IMR-90 (cell line): ENCODE results near the gene HPN. TPM values are rescaled to one million over a fixed set of nuclear protein-coding genes. Genes with fewer than 3 reads are reported as not detected.

Experiments used
- ATAC-seq: fragments of 200-7000 bp; cut with Tn5 transposase; 2 replicates; pipeline ENCODE4 v1.9.1; 2020; ENCODE audit warnings: low read depth, mild to moderate bottlenecking, moderate library complexity
- BruUV-seq: library from RNA; stranded (reverse); fragments of 400-500 nt; replicated peaks from 2 replicates; lab custom pipeline; 2021; lab: Mats Ljungman, UMichigan
- CTCF ChIA-PET: fragments of 300-600 bp; formaldehyde crosslinking; extraction: SDS; loops from one replicate; lab custom pipeline; 2021; ENCODE audit warnings: antibody characterized with exemption; lab: Yijun Ruan, JAX
- POLR2A ChIA-PET: fragments of 300-600 bp; sonication (Branson Sonifier 250); formaldehyde crosslinking; loops from one replicate; lab custom pipeline; 2022; ENCODE audit warnings: antibody characterized with exemption; ENCODE audit not compliant: unreplicated experiment; lab: Charles Lee
- DNase-seq: peaks from one replicate; pipeline ENCODE4 v3.0.0; 2013
- H2AFZ ChIP-seq: replicated peaks from 2 replicates; pipeline ENCODE3; 2013; ENCODE audit warnings: low read length, mild to moderate bottlenecking; ENCODE audit not compliant: poor library complexity
- H2AK5ac ChIP-seq: 2 replicates; pipeline ENCODE4 v1.6.1; 2013; ENCODE audit warnings: low read depth, low read length, inconsistent platforms
- H2AK9ac ChIP-seq: replicated peaks from 2 replicates; pipeline ENCODE3; 2013; ENCODE audit warnings: mild to moderate bottlenecking, low read depth, low read length, moderate library complexity; ENCODE audit not compliant: poor library complexity
- H2BK120ac ChIP-seq: 2 replicates; pipeline ENCODE4 v1.6.1; 2013; ENCODE audit warnings: low read depth, low read length, inconsistent platforms
- H2BK15ac ChIP-seq: 3 replicates; pipeline ENCODE4 v1.6.1; 2013; ENCODE audit warnings: low read depth, low read length, inconsistent platforms
- H2BK20ac ChIP-seq: 2 replicates; pipeline ENCODE4 v1.6.1; 2013; ENCODE audit warnings: low read depth, mild to moderate bottlenecking, inconsistent platforms, low read length, moderate library complexity
- H2BK5ac ChIP-seq: 2 replicates; pipeline ENCODE4 v1.6.1; 2013; ENCODE audit warnings: mild to moderate bottlenecking, low read depth, low read length, inconsistent platforms; ENCODE audit not compliant: poor library complexity, severe bottlenecking
- H3K14ac ChIP-seq: replicated peaks from 2 replicates; pipeline ENCODE4 v1.6.1; 2013; ENCODE audit warnings: low read depth, low read length, inconsistent platforms
- H3K18ac ChIP-seq: 2 replicates; pipeline ENCODE4 v1.6.1; 2013; ENCODE audit warnings: low read depth, low read length, control low read depth
- H3K23ac ChIP-seq: 2 replicates; pipeline ENCODE4 v1.6.1; 2013; ENCODE audit warnings: low read depth, low read length, inconsistent platforms
- H3K27ac ChIP-seq: 2 replicates; pipeline ENCODE4 v1.5.1; 2013; ENCODE audit warnings: mild to moderate bottlenecking, control low read depth, low read length; ENCODE audit not compliant: insufficient read depth
- H3K27me3 ChIP-seq: 2 replicates; pipeline ENCODE4 v1.6.1; 2013; ENCODE audit warnings: low read length; ENCODE audit not compliant: control insufficient read depth, insufficient read depth
- H3K36me3 ChIP-seq: 2 replicates; pipeline ENCODE4 v1.6.1; 2013; ENCODE audit warnings: low read length, mixed read lengths; ENCODE audit not compliant: control insufficient read depth, insufficient read depth
- H3K4ac ChIP-seq: 2 replicates; pipeline ENCODE4 v1.6.1; 2013; ENCODE audit warnings: low read depth, low read length, inconsistent platforms
- H3K4me1 ChIP-seq: 2 replicates; pipeline ENCODE4 v1.6.1; 2013; ENCODE audit warnings: low read length, mixed read lengths; ENCODE audit not compliant: control insufficient read depth, insufficient read depth
- H3K4me2 ChIP-seq: 2 replicates; pipeline ENCODE4 v1.6.1; 2013; ENCODE audit warnings: low read depth, mild to moderate bottlenecking, control low read depth, low read length, moderate library complexity
- H3K4me3 ChIP-seq: 2 replicates; pipeline ENCODE4 v1.5.1; 2013; ENCODE audit warnings: low read depth, mild to moderate bottlenecking, control low read depth, low read length, moderate library complexity; ENCODE audit not compliant: insufficient read depth
- H3K56ac ChIP-seq: 2 replicates; pipeline ENCODE4 v1.6.1; 2013; ENCODE audit warnings: low read length, inconsistent platforms; ENCODE audit not compliant: insufficient read depth; ENCODE audit errors: extremely low read depth
- H3K79me1 ChIP-seq, 2 experiments: 2 replicates each; pipeline ENCODE4 v1.6.1; 2013; ENCODE audit warnings: low read length in 2 of 2, inconsistent platforms in 1 of 2, low read depth in 1 of 2
- H3K9ac ChIP-seq: 2 replicates; pipeline ENCODE4 v1.6.1; 2013; ENCODE audit warnings: low read depth, low read length, control low read depth
- H3K9me1 ChIP-seq: 2 replicates; pipeline ENCODE4 v1.6.1; 2013; ENCODE audit warnings: low read length, inconsistent platforms; ENCODE audit not compliant: insufficient read depth
- H3K9me3 ChIP-seq: 2 replicates; pipeline ENCODE4 v1.6.1; 2013; ENCODE audit warnings: low read length; ENCODE audit not compliant: control insufficient read depth, insufficient read depth
- H4K20me1 ChIP-seq: 2 replicates; pipeline ENCODE4 v1.6.1; 2013; ENCODE audit warnings: low read length, inconsistent platforms; ENCODE audit not compliant: insufficient read depth
- H4K5ac ChIP-seq: 2 replicates; pipeline ENCODE4 v1.6.1; 2013; ENCODE audit warnings: mild to moderate bottlenecking, low read depth, low read length, control low read depth
- H4K8ac ChIP-seq, 2 experiments: 2 replicates each; pipeline ENCODE4 v1.6.1; 2013; ENCODE audit warnings: low read depth in 2 of 2, low read length in 2 of 2, control low read depth in 1 of 2, inconsistent platforms in 1 of 2
- H4K91ac ChIP-seq: 2 replicates; pipeline ENCODE4 v1.6.1; 2013; ENCODE audit warnings: low read depth, low read length, inconsistent platforms; ENCODE audit not compliant: insufficient read depth
- BHLHE40 ChIP-seq: fragments of 150-350 bp; IDR thresholded peaks from 2 replicates; pipeline ENCODE4 v1.6.1; 2016; ENCODE audit warnings: mild to moderate bottlenecking, low read depth, low read length
- CEBPB ChIP-seq: IDR thresholded peaks from 2 replicates; pipeline ENCODE4 v1.6.1; 2012; ENCODE audit warnings: low read depth, low read length, improper control_type of control experiment
- CHD1 ChIP-seq: IDR thresholded peaks from 2 replicates; pipeline ENCODE4 v1.6.1; 2012; ENCODE audit warnings: low read depth, low read length, improper control_type of control experiment
- CTCF ChIP-seq: conservative IDR thresholded peaks from 2 replicates; pipeline ENCODE4 v1.5.1; 2012; ENCODE audit warnings: mild to moderate bottlenecking, low read depth, low read length, improper control_type of control experiment
- ELK1 ChIP-seq: fragments of 150-350 bp; IDR thresholded peaks from 2 replicates; pipeline ENCODE4 v1.6.1; 2016; ENCODE audit warnings: low read depth, mild to moderate bottlenecking, low read length, moderate library complexity, borderline replicate concordance
- FOS ChIP-seq: fragments of 150-350 bp; IDR thresholded peaks from 2 replicates; pipeline ENCODE4 v1.6.1; 2016; ENCODE audit warnings: low read depth, low read length
- MAFK ChIP-seq: IDR thresholded peaks from 2 replicates; pipeline ENCODE4 v1.6.1; 2012; ENCODE audit warnings: low read depth, low read length, improper control_type of control experiment
- MAZ ChIP-seq: IDR thresholded peaks from 2 replicates; pipeline ENCODE4 v1.6.1; 2012; ENCODE audit warnings: low read depth, mild to moderate bottlenecking, low read length, improper control_type of control experiment, moderate library complexity, borderline replicate concordance
- MXI1 ChIP-seq: IDR thresholded peaks from 2 replicates; pipeline ENCODE4 v1.6.1; 2012; ENCODE audit warnings: low read depth, mild to moderate bottlenecking, low read length, moderate library complexity, borderline replicate concordance
- NFE2L2 ChIP-seq: fragments of 150-350 bp; IDR thresholded peaks from 2 replicates; pipeline ENCODE4 v1.6.1; 2016; ENCODE audit warnings: low read depth, mild to moderate bottlenecking, low read length
- RAD21 ChIP-seq: IDR thresholded peaks from 2 replicates; pipeline ENCODE4 v1.6.1; 2012; ENCODE audit warnings: low read length, improper control_type of control experiment
- RCOR1 ChIP-seq: IDR thresholded peaks from 2 replicates; pipeline ENCODE4 v1.6.1; 2012; ENCODE audit warnings: mild to moderate bottlenecking, low read length, improper control_type of control experiment; ENCODE audit not compliant: insufficient replicate concordance
- RFX5 ChIP-seq: IDR thresholded peaks from 2 replicates; pipeline ENCODE4 v1.8.0; 2012; ENCODE audit warnings: low read depth, mild to moderate bottlenecking, low read length, moderate library complexity
- SMC3 ChIP-seq: fragments of 150-350 bp; IDR thresholded peaks from 2 replicates; pipeline ENCODE4 v1.6.1; 2016; ENCODE audit warnings: low read depth, mild to moderate bottlenecking, antibody characterized with exemption, low read length, moderate library complexity
- WGBS, 2 experiments: methylation state at CpG; one replicate each; pipeline versions ENCODE4 v1.1.5 to v1.1.7; 2013; ENCODE audit warnings: missing lambda C conversion rate in 2 of 2; ENCODE audit not compliant: insufficient read length in 1 of 2; ENCODE audit errors: extremely low coverage in 2 of 2; 5-methylcytosine and 5-hydroxymethylcytosine counted together
- dilution Hi-C: fragments of 300-500 bp; cut with HindIII; formaldehyde crosslinking; loops from one replicate; pipeline ENCODE4 v1.14.3; 2018; ENCODE audit warnings: low sequenced_read_pairs; ENCODE audit not compliant: unreplicated experiment
- in situ Hi-C: fragments of 300-500 bp; cut with MboI; formaldehyde crosslinking; loops from 3 replicates; pipeline ENCODE4 v1.14.3; 2019; ENCODE audit warnings: low sequenced_read_pairs, inconsistent platforms, mixed read lengths
- intact Hi-C: fragments of 100-400 bp; cut with micrococcal nuclease; formaldehyde crosslinking; loops from 2 replicates; pipeline ENCODE4 v1.10.0; 2022
- polyA plus RNA-seq, 3 experiments: library from polyadenylated mRNA; depleted of rRNA; stranded (reverse); fragments of >200 nt; gene quantifications; 2 replicates each; pipeline ENCODE4 v1.2.3, GENCODE V29; 2012; ENCODE audit warnings: low replicate concordance in 1 of 3
- total RNA-seq: library from RNA; depleted of rRNA; stranded (reverse); fragments of >200 nt; gene quantifications from 2 replicates; pipeline ENCODE4 v1.2.3, GENCODE V29; 2012

The HPN gene
- total and polyA plus RNA-seq, 2 of the 4 experiments (the other 2 are of a cell fraction) = not detected

DNA sequence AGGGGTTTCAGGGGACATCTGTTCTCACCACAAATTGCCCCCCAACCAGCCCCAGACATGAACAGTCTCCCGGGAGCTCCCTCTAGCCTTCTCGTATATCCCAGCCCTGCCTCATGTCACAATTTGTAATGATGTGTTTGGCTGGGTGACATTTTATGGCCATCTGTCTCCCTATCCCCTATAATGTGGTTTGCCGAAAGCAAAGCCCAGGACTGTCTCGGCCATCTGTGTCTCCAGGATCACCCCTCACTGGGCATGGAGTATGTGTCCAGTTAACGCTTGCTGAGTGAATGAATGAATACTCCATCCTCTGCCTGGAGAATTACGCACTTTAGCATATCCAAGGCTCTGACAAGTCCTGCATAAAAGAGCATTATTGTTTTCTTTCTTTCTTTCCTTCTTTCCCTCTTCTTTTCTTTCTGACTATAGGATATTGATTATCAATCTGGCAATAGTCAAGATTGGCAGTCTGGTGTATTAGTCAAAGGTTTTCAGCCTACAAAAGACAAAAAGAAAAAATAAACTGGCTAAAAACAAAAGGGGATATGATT lies 15.1 kb downstream of the HPN start:
- no peak overlapping the region for H3K18ac ChIP-seq
- no peaks in the 10 kb centered on the region for H3K9me1 ChIP-seq
- H3K4me3 ChIP-seq = no peak overlapping the region
- H3K23ac ChIP-seq = no peak overlapping the region
- no peak overlapping the region for H2BK20ac ChIP-seq
- no peaks in the 10 kb centered on the region for H4K20me1 ChIP-seq
- H4K91ac ChIP-seq = no peak overlapping the region
- H2BK15ac ChIP-seq = no peak overlapping the region
- in situ Hi-C loops (no loop called here), dilution Hi-C loops (no loop called here), intact Hi-C loops (no loop called here)
- TF ChIP-seq RFX5 = no peak
- TF ChIP-seq BHLHE40 = no peak
- TF ChIP-seq MAZ = no peak
- no peak for TF ChIP-seq NFE2L2
- TF ChIP-seq MXI1 = no peak
- no peak for TF ChIP-seq CEBPB
- TF ChIP-seq FOS = no peak
- TF ChIP-seq RAD21 = no peak
- no peak for TF ChIP-seq SMC3
- no peak for TF ChIP-seq RCOR1
- no peak for TF ChIP-seq CHD1
- TF ChIP-seq CTCF = no peak
- TF ChIP-seq MAFK = no peak
- TF ChIP-seq ELK1 = no peak
- no peaks in the 10 kb centered on the region for H3K9me3 ChIP-seq
- H3K4me1 ChIP-seq = no peaks in the 10 kb centered on the region
- H2BK120ac ChIP-seq = no peak overlapping the region
- no peak overlapping the region for H3K4ac ChIP-seq
- POLR2A ChIA-PET = no interaction called here
- no peaks in the 10 kb centered on the region for H3K36me3 ChIP-seq
- no peak overlapping the region for H3K14ac ChIP-seq
- H3K9ac ChIP-seq = no peak overlapping the region
- no CpG with 5 or more reads among the region's 6 CpGs for WGBS, 2 experiments
- no peak overlapping the region for H2AK5ac ChIP-seq
- DNase-seq = no peak
- no TSS peak for BruUV-seq
- no peak overlapping the region for H4K5ac ChIP-seq
- no peaks in the 10 kb centered on the region for H3K79me1 ChIP-seq
- no peak overlapping the region for H2AFZ ChIP-seq
- H3K56ac ChIP-seq = no peak overlapping the region
- no peak overlapping the region for H4K8ac ChIP-seq
- H3K27ac ChIP-seq = no peak overlapping the region
- H2BK5ac ChIP-seq = no peak overlapping the region
- H2AK9ac ChIP-seq = no peak overlapping the region
- CTCF ChIA-PET = interaction anchor here (1.6 kb wide), 1 partner anchor 12 kb away, joined by 3 read pairs; no protein-coding TSS in a partner anchor
- peaks cover 25% of the 10 kb centered on the region for H3K27me3 ChIP-seq
- no peak overlapping the region for H3K4me2 ChIP-seq
- ATAC-seq = no peak
